HG02678 (cell line): ENCODE data around the gene S100A3.
"Not testable (repeated sequence)": the region's sequence is repeated elsewhere in the genome, so short reads cannot be mapped to it uniquely, and the experiment has no call there.

Experiments used
- ATAC-seq: cut with Tn5 transposase; IDR thresholded peaks from one replicate; pipeline ENCODE4 v1.9.1; 2021; ENCODE audit warnings: mild to moderate bottlenecking, moderate library complexity; ENCODE audit not compliant: unreplicated experiment

S100A3 gene

DNA sequence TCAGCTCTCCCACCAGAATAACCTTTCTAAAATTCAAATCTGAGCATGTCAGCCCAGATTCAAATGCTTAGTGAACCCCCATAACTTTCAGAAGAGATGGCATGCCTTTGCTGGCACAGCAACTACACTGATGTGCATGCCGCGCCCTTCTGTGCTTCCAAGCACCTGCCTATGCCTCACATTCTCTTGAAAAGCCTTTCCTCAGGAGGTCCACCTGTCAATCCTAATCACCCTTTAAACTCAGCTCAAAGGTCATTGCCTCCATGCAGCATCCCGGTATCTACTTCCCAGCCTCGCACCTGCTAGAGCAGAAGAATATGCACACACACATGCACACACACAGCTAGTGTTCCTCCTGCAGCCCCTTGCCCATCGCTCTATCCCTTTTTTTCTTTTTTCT lies 21.8 kb upstream of the S100A3 start:
- ATAC-seq, result no peak

- no peak for ATAC-seq
Measured at GRCh38 chr1:153569465-153569864, 20.4 kb upstream of the S100A3 start.

DNA sequence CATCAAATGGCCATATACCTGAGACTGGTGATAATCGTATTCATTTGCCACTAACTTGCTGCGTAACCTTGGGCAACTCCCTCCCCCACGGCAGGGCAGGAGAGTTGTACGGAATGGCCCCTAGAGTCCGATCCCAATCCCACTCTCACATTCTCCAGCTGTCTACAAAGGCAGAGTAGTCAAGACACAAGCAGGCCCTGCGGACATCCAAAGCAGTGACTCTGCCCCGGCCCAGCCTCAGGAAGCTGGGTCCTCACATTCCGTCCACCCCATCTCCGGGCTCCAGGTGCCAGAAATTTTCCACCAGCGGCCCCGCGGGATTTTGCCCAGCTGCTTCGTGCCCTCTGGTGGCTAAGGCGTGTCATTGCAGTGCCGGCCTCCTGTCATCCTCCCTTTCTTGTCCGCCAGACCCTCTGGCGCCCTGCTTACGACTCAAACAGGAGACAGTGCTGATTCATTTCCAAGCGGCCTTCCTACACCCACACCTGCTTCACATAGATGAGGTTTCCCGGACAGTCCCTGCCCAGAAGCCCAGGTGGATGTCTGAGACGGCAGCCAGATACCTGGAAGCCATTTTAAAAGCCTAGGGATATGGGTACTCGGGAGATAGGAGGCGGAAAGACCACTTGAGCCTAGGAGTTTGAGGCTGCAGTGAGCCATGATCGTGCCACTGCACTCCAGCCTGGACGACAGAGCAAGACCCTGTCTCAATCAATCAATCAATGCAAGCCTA lies 19.5 kb upstream of the S100A3 start:
- ATAC-seq, result no peak

- no peak for ATAC-seq
Measured at GRCh38 chr1:153567621-153568366, 18.7 kb upstream of the S100A3 start.

DNA sequence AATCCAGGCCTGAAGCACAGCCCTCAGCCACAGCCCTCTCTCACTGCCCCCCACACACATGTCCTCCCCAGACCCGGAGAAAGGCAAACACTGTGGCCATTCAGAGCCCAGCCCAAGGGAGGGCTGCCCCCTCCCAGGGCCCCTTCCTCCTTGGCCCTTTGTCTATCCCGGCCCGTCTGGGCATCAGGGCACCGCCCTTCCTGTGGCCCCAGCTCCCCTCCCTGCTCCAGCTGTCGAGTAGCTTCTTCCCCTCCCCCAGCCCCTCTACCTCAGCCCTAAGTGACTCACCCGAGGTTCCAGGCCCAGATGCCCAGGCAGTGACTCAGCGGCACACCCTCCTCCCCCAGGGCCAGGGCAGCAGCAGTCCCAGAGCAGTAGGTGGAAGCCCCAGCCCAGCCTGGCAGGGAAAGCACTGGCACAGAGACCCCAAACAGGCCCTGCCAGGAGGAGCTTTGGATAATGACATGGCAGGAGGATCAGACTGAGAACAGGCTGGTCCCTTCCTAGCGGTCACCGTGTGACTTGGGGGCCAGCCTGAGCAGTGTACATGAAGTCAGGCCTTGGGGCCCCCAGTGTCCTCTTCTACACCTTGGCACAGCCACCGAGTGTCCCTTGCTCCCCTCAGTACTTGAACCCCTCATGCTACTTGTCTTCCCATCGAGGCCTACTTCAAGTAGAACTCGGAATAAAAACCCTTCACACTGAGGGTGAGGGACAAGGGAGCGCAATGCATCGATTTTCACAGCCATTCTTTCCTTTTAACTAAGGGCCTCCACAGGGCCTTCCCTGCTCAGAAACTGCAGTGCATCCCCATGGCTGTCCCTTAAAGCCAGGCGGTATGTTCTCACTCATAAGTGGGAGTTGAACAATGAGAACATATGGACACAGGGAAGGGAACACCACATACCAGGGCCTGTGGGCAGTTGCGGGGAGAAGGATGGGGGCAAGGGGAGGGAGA lies 17.6 kb upstream of the S100A3 start:
- peak; percentile 37 for ATAC-seq

- ATAC-seq, result peak; percentile 41
Measured at GRCh38 chr1:153565529-153566374, 16.7 kb upstream of the S100A3 start, which contains the start of gene S100A2. S100A2 (minus strand) TSS chr1:153565844; CDS start chr1:153563877, 1,967 bp downstream.

DNA sequence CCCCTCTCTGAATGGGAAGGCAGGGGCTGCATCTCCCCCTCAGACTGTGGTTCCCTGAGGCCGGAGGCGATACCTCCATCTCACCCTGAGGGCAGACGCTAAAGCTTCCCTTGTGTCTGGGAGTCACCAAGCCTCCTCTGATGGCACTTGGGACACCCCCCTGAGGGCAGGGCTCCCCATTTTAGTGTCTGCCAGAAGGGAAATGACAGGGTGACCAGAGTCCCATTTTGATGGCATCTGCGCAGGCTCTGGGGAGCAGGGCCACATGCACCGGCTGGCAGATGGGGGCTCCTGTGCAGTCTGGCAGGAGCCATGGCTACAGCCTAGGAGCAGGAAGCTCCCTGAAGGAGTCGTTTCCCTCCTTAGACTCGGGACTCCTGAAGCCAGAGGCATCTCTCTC lies 14.9 kb upstream of the S100A3 start:
- no peak for ATAC-seq

DNA sequence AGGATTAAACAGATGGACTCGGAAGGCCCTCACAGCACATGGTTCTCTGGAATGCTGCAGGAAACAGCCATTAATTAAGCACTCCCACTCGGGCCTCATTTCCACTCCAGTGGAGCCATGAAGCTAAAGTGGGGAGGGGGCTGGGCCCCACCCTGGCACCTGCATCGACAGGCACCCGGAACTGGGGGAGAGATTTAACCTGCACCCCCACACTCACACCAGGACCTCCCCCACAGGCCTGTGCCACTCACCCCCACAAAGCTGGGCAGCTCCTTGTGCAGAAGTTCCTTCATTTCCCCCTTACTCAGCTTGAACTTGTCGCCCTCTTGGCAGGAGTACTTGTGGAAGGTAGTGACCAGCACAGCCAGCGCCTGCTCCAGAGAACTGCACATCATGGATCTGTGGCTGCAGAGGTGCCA lies 14.4 kb upstream of the S100A3 start:
- ATAC-seq, result no peak

GRCh38 chr1:153562021-153562420 lies 13.0 kb upstream of the S100A3 start:
- not testable (repeated sequence) for ATAC-seq

DNA sequence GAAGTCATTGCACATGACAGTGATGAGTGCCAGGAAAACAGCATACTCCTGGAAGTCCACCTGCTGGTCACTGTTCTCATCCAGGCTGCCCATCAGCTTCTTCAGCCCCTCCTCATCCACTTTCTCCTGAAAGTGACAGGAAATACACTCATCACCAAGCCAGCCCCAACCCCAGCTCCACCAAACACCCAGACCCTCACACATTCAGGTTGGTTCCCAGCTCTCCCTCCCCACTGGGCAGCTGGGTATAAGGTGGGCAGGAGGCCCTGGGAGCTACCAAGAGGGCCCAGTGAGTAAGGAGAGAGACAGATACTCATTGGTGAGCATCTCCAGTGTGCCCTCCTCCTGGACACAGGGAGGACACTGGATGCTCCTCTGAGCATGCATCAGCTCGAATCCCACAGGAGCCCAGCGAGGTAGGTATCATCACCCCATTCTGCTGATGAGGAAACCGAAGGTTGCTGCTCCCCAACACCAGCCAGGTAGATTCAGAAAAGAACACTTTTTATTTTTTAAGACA lies 12.5 kb upstream of the S100A3 start:
- ATAC-seq, result no peak

DNA sequence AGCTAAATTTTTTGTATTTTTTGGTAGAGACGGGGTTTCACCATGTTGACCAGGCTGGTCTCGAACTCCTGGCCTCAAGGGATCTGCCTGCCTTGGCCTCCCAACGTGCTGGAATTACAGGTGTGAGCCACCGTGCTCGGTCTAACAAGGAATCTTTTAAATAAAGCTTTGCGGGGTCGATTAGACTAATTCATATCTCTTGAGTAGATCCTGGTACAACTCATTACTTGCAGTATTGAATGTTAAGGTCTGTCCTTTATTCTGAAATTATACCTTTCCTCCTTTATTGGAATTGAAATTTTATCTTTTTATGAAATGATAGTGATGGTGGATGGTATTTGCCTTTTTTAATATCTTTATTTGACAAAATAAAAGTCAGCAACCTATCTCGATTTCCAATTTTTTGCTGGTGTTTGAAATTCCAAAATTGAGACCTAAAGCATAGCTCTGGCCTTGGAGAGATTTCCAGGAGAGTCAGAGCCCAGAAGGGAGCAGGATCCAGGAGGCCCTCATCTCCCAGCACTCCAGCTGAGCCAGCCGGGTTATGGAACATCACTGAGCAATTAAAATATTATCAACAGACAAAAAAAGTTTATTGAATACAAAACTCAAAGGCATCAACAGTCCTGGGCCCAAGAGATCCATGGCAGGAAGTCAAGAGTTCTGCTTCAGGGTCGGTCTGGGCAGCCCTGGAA lies 11.9 kb upstream of the S100A3 start:
- ATAC-seq, result no peak

- ATAC-seq, result no peak
Measured at GRCh38 chr1:153560241-153560640, 11.2 kb upstream of the S100A3 start.

DNA sequence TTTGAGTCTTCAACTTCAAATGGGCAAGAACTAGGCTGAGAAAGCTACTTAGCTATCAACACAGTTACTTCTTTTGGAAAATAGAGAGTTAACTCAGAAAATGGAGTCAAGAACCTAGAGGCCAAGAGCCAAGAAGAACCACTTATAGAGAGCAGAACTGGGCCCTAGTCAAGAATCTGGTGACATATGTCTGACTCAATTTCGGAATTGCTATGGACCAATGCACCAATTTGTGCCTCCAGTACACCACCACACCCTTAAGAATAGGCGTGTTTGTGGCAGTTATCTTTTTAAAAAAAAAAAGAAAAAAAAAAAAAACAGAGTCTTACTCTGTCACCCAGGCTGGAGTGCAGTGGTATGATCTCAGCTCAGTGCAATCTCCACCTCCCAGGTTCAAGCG lies 8.8 kb upstream of the S100A3 start:
- no peak for ATAC-seq

DNA sequence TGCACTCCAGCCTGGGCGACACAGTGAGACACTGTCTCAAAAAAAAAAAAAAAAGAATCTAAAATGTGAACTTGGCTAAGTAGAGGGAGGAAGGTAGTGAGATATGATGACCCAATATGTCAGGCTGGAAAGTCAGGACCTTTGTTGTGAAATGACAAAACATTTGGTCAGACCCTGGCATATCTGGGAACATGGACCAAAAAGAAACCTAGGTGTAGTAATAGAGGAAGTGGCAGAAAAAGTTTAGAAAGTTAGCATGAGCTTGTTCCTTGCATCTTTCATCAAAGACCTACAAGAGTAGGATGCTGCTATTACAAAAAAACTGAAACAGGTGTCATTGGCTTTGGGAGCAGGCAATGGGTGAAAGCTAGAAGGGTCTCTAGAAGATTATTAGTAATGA lies 7.3 kb upstream of the S100A3 start:
- ATAC-seq, result no peak

- no peak for ATAC-seq
Measured at GRCh38 chr1:153553830-153554541, 4.9 kb upstream of the S100A3 start.

DNA sequence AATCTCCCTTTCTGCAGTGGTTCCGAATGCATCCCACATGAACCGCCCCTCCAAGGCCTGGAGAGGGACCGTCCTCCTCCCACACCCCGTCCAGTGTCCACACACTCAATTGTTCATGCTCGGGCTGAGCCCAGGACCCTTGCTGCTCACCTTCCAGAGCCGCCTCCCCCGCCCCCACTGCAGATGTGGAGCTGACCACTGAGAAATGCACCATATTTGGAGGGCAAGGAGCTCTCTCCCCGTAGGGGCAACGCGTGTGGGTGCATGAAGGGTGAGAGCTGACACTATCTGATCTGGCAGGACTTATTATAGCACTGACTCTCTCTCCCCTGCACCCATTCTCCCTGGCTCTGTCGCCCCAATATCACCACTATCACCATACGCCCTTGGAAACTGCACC lies 4.0 kb upstream of the S100A3 start:
- no peak for ATAC-seq

DNA sequence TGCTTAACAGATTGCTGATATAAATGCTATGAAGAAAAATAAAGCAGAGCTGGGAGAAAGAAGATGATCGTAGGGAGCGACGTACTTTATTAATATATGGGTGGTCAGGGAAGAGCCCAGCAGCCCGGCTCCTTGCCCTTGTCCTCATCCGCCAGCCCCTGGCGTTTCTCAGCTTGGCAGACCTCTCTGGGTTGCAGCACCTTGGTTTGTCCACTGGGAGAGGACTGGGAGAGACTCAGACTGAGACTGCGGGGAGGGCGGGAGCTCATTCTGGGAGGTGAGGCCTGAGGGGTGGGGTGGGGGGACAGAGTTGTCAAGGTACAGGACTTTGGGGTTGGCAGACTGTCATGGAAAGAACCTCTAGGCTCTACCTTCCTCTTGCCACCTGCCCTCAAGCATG lies 3.3 kb upstream of the S100A3 start:
- no peak for ATAC-seq

DNA sequence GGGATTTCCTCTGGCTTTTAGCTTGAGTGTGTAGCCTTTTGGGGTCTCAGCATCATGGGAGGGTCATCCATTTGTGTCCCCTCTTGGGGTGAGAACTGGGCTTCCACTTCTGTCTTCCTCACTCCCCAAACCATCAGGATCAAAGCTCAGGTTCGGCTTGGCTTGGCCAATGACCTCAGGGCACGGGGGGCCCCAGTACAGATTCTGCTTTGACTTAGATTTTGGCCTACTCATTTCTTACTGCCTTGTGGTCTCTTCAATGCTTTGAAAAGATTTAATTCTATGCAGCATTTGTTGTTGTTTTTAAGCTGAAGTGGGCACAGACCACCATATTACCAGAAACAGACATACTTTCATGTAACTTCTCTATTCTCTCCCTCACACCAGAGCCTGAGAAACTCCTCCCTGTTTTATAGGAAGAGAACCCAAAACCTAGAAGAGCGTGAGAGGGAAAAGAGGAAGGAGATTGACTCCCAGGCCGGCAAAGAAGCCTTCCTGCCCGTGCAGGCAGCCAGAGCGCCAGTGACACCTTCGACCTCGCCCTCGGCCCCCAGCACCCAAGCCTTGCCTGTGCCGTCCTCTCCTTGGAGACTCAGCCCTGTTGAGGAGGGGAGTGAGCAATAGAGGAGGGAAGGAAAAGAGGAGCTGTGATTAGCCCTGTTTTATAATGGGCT lies 1.9 kb upstream of the S100A3 start:
- no peak for ATAC-seq
